Upper lobe of left lung (tissue), 6 donors: ENCODE measurements around the gene IER3IP1. TPM values are rescaled to one million over a fixed set of nuclear protein-coding genes. Genes with fewer than 3 reads are reported as not detected.
A peak's percentile ranks its signal among the peaks of the same experiment; 100 is the strongest.

ENCODE experiments used
- ATAC-seq, 2 donors: fragments of 200-7000 bp; cut with Tn5 transposase; one replicate each; pipeline ENCODE4 v1.9.1; 2022; ENCODE audit warnings: mild to moderate bottlenecking in 2 of 2, moderate library complexity in 2 of 2; ENCODE audit not compliant: low FRiP score in 2 of 2
- DNase-seq, 2 donors: peaks; one replicate each; pipeline ENCODE4 v3.0.0-alpha.2; 2019 to 2020
- H3K27ac ChIP-seq, 4 donors: fragments of 200-600 bp; sonication (generic); one replicate each; pipeline ENCODE4 v1.5.1; 2016 to 2019
- H3K27me3 ChIP-seq, 4 donors: fragments of 200-600 bp; sonication (generic); one replicate each; pipeline ENCODE4 v1.5.1; 2017 to 2019
- H3K36me3 ChIP-seq, 4 donors: fragments of 200-600 bp; sonication (generic); one replicate each; pipeline ENCODE4 v1.5.1; 2016 to 2019
- H3K4me1 ChIP-seq, 4 donors: fragments of 200-600 bp; sonication (generic); one replicate each; pipeline ENCODE4 v1.5.1; 2018 to 2019
- H3K4me3 ChIP-seq, 4 donors: fragments of 200-600 bp; sonication (generic); one replicate each; pipeline ENCODE4 v1.5.1; 2017 to 2019; ENCODE audit warnings: mild to moderate bottlenecking in 2 of 4, moderate library complexity in 1 of 4
- H3K9me3 ChIP-seq, 4 donors: fragments of 200-600 bp; sonication (generic); one replicate each; pipeline ENCODE4 v1.5.1; 2018 to 2019
- EP300 ChIP-seq, 4 donors: sonication (generic); formaldehyde crosslinking; IDR thresholded peaks; one replicate each; pipeline ENCODE4 v1.5.1; 2017; ENCODE audit warnings: antibody characterized with exemption in 4 of 4, control low read depth in 2 of 4
- POLR2A ChIP-seq, 4 donors: fragments of 450-650 bp; IDR thresholded peaks; one replicate each; pipeline ENCODE4 v1.5.1; 2016 to 2017; ENCODE audit warnings: antibody characterized with exemption in 4 of 4, mild to moderate bottlenecking in 2 of 4
- POLR2AphosphoS5 ChIP-seq, 2 donors: sonication (generic); formaldehyde crosslinking; IDR thresholded peaks; one replicate each; pipeline ENCODE4 v1.5.1; 2017; ENCODE audit warnings: antibody characterized with exemption in 2 of 2
- WGBS, 2 donors: methylation state at CpG; one replicate each; pipeline ENCODE4 v1.1.5; 2017 to 2018; 5-methylcytosine and 5-hydroxymethylcytosine counted together
- small RNA-seq, 4 donors: library from RNA; depleted of rRNA; stranded (forward); fragments of <200 nt; gene quantifications; one replicate each; pipeline ENCODE3, GENCODE V24; 2016
- total RNA-seq, 6 donors: library from RNA; depleted of rRNA in 4 of 6; stranded (reverse); fragments of >200 nt in 4 of 6; gene quantifications; one replicate each; pipeline versions ENCODE4 v1.1.0 to v1.2.1, GENCODE V29; 2016 to 2021
- TF ChIP-seq, protein P1 (sequence below), 6 experiments: fragments of 450-650 bp in 4 of 6; fragments of 200-600 bp in 2 of 6; sonication (generic) in 2 of 6; IDR thresholded peaks; one replicate each; pipeline ENCODE4 v1.5.1; 2016 to 2019; ENCODE audit warnings: antibody characterized with exemption in 6 of 6
- donor health status: DM: no; HTN: no; CAD: no; lungs with moderate emphysema.
- donor health status: DM: no; HTN: yes; CAD: no; lungs with severe emphysema.

The IER3IP1 gene
- total RNA-seq, 6 donors from 2014 or later: 10.5 to 24.0 (median 15.4) TPM

DNA sequence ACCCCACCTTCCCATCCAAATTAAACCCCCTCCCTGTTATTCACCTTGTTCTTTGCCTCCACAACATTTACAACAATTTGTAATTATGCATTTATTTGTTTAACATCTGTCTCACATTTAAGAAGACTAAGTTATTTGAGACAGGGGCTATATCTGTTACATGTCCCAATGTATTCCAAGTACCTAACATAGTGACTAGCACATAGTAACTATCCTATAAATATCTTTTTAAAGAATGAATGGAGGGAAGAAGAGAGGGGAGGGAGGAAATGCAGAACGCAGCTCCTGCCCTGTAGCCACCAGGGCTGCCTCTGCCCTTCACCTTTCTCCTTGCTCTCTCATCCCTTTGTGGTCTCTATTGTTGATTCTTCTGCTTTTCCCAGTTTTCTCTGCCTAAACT lies 66.4 kb downstream of the IER3IP1 start:
- H3K4me1 ChIP-seq: no peaks in the 10 kb centered on the region
- ATAC-seq: no peak
- no peak overlapping the region for H3K27ac ChIP-seq
- peaks cover 17 to 82% (median 45%) of the 10 kb centered on the region in 4 donors for H3K36me3 ChIP-seq
- H3K9me3 ChIP-seq: no peaks in the 10 kb centered on the region
- TF ChIP-seq POLR2A (IDR thresholded peaks at IDR 0.05): no peak
- TF ChIP-seq, protein P1, sequence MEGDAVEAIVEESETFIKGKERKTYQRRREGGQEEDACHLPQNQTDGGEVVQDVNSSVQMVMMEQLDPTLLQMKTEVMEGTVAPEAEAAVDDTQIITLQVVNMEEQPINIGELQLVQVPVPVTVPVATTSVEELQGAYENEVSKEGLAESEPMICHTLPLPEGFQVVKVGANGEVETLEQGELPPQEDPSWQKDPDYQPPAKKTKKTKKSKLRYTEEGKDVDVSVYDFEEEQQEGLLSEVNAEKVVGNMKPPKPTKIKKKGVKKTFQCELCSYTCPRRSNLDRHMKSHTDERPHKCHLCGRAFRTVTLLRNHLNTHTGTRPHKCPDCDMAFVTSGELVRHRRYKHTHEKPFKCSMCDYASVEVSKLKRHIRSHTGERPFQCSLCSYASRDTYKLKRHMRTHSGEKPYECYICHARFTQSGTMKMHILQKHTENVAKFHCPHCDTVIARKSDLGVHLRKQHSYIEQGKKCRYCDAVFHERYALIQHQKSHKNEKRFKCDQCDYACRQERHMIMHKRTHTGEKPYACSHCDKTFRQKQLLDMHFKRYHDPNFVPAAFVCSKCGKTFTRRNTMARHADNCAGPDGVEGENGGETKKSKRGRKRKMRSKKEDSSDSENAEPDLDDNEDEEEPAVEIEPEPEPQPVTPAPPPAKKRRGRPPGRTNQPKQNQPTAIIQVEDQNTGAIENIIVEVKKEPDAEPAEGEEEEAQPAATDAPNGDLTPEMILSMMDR (IDR thresholded peaks at IDR 0.05): no peak
- TF ChIP-seq EP300 (IDR thresholded peaks at IDR 0.05): no peak
- no peak for TF ChIP-seq POLR2AphosphoS5 (IDR thresholded peaks at IDR 0.05)
- H3K4me3 ChIP-seq: no peak overlapping the region
- H3K27me3 ChIP-seq: no peaks in the 10 kb centered on the region
- 90% methylated on average over 1 of the region's 1 CpG for WGBS, 2 donors
- DNase-seq: no peak

DNA sequence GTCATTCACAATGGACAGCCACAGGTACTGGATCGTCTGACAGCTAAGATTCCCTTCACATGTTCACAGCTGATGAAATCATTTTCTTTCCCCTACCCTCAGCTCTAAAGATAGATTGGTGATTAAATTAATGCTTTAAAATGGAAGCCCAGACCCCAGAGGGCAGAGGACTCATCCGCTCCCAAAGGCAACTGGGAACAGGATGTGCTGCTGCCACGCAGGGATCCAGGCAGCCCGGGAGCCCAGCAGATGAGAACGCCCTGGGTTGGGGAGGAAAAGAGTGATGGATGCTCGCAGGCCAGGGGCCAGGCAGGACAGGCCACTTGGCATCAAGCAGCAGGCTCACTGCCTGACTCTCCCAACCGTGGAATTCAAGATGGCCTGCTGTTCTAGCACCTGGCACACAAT lies 67.2 kb downstream of the IER3IP1 start:
- WGBS, 2 donors: 91 to 96% methylated on average over 6 to 7 of the region's 7 CpGs
- TF ChIP-seq EP300 (IDR thresholded peaks at IDR 0.05): no peak
- TF ChIP-seq, protein P1 (IDR thresholded peaks at IDR 0.05): no peak
- TF ChIP-seq POLR2A (IDR thresholded peaks at IDR 0.05): no peak
- no peak for TF ChIP-seq POLR2AphosphoS5 (IDR thresholded peaks at IDR 0.05)
- Histone ChIP-seq H3K4me1 (no peaks in the 10 kb centered on the region), H3K36me3 (peaks cover 17 to 82% (median 48%) of the 10 kb centered on the region in 4 donors), H3K27me3 (no peaks in the 10 kb centered on the region), H3K9me3 (no peaks in the 10 kb centered on the region), H3K4me3 (no peak overlapping the region), H3K27ac (no peak overlapping the region)
- DNase-seq (peak in 1 of 2 donors; percentile 25), ATAC-seq (no peak)

DNA sequence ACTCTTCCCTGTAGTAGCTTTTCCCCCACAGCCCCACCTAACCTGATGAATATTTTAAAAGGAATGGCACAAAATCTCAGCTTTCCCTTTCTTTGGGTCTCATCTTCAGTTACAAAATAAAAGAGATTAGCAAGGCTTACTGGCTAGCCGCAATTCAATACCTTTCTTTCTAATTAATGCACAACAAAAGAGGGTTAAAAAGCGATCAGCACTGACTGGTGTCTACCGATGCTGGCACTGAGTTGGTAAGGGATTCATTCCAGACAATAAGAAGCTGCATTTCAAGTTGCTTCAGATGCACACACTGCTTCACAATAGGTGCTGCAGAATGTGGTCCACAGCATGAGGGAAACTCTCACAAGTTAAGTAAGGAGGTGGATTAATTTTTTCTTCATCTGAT lies 67.8 kb downstream of the IER3IP1 start:
- H3K27ac ChIP-seq: no peak overlapping the region
- 77 to 92% methylated on average over 3 of the region's 3 CpGs for WGBS, 2 donors
- no peak for DNase-seq
- TF ChIP-seq POLR2AphosphoS5 (IDR thresholded peaks at IDR 0.05): no peak
- TF ChIP-seq, protein P1 (IDR thresholded peaks at IDR 0.05): no peak
- no peak for TF ChIP-seq EP300 (IDR thresholded peaks at IDR 0.05)
- TF ChIP-seq POLR2A (IDR thresholded peaks at IDR 0.05): no peak
- no peak overlapping the region for H3K4me3 ChIP-seq
- no peaks in the 10 kb centered on the region for H3K4me1 ChIP-seq
- H3K36me3 ChIP-seq: peaks cover 17 to 78% (median 46%) of the 10 kb centered on the region in 4 donors
- H3K27me3 ChIP-seq: no peaks in the 10 kb centered on the region
- no peak for ATAC-seq
- no peaks in the 10 kb centered on the region for H3K9me3 ChIP-seq

Small RNA genes lying within 50 kb of the gene (small RNA-seq; reads per million reads assigned to genes)
- gene AC012254.4: 0 reads per million in 4 donors

Other genes with a start within 250 kb of the IER3IP1 start
- gene ELOA2, start 140.7 kb downstream of the IER3IP1 start, total RNA-seq: not detected
- gene HDHD2, start 25.9 kb downstream of the IER3IP1 start, total RNA-seq: 10 to 100 TPM; 19.0 to 39.1 (median 32.1) TPM
- gene SKOR2, start 75.3 kb upstream of the IER3IP1 start, total RNA-seq: not detected